ENCODE data around the gene CCDC85C.

CCDC85C gene

DNA sequence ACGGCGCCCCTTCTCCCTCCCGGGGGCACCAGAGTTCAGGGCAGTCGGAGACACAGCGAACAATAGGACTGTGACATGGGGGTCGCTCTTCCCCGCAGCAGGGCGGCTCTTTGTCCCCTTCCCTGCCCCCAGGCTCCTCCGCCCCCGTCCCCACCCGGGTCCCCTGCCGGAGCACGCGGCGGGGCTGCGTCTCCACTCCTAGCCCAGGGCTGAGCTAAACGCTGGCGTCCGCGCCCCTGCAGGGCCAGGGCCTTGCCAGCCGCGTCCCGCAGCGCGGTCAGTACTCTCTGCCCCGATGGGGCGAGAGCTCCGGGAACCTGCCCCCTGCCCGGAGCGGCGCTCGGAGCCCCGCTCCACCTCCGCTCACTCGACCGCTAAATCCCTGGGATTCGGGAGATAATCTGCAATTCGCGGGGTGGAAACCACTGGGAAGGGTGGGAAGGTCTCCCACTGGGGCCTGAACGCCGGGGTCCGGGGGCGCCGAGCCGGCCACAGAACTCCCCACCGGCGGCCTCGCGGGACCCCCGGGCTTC is 825 bp upstream of the CCDC85C start:
- peak; percentile 38 for DNase-seq

DNA sequence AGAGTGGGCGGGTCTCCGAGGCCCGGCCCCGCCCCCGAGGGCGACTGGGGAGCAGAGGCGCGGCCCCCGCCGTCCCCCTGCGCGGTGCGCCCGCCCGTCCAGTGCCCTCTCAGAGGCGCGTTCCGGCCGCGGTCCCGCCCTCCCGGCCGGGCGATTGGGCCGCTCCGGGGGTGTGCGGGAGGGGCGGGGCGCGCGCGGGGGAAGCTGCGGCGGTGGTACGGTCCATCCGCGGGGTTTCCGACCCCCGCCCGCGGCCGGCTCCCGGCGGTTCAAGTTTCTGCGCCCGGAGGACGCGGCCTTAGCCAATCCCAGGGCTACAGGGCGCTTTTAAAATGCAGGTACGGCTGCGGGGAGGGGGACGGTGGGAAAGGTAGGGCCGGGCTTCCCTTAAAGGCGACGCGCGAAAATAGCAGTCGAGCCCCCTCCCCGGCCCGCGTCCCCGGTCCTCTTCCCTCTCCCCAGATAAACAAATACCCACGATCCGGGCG is 315 bp upstream of the CCDC85C start:
- peak; percentile 91 for DNase-seq

DNA sequence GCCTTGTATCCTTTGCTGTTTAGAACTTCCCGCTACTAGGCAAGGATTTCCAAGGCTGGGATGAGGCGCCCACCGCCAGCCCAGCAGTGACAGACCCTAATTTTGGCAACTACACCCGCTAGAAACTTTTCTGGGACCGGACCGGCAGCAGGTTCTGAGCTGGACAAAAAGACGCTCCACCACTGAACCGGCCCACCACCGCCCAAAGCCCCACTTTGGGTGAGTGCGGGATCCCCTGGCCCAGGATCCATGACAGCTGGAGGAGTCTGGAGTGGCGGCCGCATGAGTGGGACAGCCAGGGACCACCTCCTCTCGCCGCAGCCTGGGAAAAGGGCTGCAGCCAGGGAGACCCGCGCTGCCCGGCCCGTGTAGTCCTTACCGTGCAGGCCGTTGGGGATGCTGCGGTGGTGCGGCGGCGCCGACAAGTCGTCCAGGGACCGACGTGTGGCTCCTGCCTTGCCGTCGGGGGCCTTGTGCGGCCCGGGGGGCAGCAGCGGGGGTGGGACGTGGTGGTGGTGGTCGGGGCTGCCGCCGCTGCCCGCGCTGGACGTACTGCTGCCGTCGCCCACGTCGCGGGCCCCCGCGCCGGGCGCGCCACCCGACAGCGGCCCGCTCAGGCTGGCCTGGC is 1.1 kb downstream of the CCDC85C start:
- no peak for DNase-seq

DNA sequence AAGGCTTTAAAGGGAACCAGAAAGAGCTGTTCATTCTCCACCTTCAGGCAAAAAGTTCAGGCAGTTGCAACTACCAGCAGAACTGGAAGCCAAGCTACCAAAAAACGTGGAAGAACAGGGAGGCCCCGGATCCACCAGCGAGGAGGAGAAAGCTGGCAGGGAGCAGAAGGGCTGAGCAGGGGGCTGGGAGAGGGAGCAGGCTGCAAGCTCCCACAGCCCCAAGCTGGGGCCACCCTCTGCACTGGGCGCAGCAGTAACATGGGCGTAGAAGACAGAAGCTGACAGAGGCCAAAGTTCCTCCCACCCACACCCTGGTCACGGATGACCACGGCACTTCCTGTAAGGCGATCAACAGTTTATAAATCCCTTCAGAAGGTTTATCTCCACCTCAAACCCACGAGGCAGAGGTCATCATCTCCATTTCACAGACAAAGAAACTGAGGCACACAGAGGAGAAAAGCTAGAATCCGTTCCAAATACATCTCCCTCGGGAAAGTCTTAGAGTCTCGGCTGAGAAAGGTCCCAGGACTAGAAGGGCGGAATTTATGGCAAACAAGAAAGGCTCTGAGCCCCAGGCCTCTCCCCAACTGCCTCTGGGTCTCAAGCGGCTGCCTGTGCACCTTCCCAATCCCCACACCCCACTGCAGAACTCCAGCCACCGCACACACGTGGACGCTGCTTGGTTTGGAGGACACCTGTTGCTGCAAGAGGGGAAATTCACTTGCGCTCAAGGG is 1.8 kb downstream of the CCDC85C start:
- no peak for DNase-seq

DNA sequence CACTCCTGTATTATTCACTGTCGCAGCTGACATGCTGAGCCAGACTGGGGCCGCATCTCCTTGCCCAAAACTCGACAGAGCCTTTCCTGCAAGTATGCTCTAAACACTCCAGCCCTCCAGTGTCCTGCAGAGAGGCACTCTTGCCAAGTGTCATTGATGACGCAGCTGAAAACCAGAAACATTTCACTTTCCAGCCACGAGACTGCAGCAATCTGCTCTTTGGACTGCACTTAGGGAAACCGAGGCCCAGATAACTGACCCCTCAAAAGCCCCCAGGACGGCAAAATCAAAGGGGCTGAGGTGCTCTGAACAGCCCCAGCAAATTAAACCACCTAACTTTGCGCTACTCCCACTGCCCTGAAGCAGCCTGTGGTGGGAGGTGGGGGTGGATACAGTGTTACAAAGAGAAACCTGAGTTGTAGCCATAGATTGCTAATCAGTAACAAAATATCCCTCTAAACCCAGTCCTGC is 2.6 kb downstream of the CCDC85C start:
- no peak for DNase-seq

DNA sequence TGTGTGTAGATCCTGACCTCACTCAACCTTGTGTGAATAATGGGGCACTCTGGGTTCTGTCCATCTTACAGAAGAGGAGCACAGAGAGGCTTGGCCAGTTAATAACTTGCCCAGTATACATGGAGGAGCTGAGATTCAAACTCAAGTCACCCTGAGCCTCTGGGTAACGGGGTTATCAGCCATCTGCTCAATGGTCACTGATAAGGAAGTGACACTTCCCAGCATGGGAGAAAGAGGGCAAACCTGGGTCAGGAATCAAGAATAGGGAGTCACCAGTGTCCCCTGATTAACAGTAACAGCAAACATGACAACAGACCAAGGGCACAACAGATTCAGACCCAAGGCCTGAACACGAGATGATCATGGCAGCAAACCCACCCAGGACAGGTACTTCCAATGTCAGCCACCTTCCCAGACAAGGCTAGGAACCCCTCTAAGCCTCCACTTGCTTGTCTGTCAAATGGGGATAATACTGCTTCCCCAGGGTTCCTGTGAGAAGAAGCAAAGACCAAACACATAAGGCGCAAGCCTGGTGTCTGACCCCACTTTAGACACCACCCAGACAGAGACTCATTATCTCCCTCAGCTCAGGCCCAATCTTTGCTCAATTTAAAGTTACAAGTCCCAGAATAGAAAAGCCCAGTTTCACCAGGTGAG is 3.6 kb downstream of the CCDC85C start:
- no peak for DNase-seq

DNA sequence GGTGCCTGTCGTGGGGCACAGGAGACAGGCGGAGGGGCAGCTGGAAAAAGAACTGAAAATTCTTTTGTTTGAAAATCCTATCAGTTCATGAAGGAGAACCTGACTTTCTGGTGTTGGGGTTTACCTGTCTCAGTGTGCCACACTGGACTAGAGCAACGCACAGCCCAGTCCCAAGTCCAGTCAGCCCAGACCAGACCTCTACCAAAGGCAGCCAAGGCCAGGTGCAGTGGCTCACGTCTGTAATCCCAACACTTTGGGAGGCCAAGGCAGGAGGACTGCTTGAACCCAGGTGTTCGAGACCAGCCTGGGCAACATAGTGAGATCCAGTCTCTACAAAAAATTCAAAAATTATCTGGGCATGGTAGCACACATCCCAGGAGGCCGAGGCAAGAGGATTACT is 4.6 kb downstream of the CCDC85C start:
- DNase-seq, result no peak

DNA sequence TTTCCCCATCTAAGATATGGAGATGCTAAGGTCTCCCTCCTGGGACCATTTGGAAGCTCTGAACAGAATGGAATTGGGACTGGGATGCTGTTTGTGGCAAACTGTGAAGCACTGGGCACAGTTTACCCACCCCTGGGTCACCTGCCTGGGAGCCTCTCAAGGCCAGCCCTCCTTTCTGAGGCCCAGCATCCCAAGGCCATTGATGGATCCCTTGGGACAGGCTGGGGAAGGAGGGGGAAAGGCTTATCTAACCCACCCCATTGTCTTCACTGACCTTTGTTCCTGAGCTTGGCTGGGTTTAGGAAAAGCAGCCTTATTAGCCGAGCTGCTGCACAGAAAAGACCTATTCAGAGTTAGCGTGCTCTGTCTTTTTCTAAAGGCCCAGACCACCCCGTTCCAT is 5.2 kb downstream of the CCDC85C start:
- DNase-seq, result no peak

DNA sequence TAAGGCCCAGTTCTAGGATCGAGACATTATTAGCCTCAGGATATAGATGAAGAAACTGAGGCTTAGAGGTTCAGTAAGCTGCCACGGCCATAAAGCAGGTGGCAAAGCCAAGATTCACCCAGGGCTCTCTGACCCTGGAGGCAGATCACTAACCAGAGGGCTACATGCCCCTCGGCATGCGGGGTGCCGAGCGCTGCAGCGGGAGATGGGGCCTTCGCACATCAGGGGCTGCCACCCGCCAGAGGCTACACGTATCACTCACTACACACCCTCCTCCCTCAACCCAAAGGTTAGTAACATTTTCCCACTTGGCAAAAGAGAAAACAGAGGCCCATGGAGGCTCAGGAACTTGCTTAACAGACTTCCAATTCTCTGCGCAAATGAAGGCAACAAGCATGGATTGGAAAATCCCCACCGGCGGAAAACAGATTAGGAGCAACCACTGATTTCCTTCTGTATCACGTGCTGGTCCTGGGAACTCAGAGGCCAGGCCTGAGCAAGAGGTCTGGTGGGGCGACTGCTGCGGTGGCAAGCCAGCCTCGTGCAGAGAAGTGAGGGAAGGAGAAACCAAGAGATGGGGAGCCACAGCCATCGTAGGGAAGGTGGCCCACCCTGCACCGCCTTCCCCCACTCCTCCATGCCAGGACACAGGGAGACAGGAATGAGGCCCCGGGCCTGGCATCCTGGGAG is 6.0 kb downstream of the CCDC85C start:
- DNase-seq, result no peak

DNA sequence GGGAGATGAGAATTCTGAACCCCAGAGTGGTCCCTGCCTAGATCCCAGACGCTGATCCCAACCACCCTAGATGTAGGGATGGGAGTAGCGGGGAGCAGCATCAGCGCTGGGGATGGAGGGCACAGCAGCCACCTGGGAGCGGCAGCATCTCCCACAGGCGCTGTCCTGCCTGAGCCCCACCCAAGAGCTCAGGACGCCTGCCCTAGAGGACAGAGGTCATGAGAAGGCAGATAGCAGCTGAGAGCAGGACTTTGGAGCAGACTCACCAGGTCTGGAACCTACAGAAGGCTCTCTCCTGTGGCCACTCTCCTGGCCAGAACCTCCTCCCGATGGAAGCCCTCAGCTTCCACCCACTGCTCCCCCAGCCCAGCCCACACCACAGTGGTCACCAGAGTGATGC is 7.2 kb downstream of the CCDC85C start:
- DNase-seq, result no peak

DNA sequence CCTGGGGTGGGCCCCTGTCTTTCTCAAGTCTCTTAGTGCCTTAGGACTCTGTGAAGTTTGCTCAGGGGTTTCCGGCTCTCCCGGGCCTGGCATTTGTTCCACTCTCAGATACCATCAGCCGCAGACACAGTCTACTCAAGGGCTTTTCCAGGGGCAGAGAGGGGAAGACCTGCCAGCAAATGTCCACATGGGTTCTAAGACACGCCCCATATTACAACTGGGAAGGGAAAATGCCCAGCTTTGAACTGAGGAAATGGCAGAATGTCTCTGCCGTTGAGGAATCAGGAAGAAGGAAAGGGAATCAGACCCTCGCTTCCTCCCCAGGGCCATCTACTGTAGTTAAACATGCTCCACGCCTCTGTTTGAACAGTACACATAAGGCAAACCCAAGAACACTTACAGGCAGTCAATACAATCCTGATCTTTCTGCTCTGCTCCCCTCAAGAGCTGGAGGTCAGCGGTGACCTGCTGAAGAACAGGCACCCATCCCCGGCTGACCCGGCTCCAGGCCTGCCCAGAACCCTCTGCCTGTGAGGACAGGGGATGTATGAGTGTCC is 7.9 kb downstream of the CCDC85C start:
- DNase-seq, result no peak

DNA sequence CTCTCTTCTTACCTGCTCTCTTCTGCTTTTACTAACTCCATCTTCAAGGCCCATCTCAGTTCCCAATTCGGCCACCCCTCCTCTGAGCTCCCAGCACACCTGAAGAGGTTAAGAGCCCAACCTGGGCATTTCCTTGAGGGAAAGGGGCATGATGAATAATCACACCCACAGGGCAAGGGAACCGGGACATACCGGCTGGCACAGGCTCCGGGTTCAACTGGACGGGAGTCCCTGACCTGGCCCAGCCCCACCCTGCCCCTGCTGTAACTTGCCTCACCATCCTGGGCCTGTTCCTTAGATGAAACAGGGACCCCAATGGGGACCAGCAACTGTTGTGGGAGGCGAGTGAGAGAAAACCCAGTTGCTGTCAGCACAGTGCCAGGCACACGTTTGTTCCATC is 8.5 kb downstream of the CCDC85C start:
- DNase-seq, result no peak

DNA sequence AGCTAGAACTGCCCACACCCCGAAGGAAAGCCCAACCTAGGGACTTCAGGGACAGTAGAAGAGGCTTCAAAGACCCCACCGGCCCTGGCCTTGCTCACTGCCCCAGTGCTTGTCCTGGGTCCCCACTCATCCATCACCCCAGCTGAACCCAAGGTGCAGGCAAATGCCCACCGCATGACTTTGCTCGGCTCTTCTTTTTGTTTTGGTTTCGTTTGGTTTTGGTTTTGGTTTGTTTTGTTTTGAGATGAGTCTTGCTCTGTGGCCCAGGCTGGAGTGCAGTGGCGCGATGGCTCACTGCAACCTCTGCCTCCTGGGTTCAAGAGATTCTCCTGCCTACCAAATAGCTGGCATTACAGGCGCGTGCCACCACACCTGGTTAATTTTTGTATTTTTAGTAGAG is 9.0 kb downstream of the CCDC85C start:
- no peak for DNase-seq

DNA sequence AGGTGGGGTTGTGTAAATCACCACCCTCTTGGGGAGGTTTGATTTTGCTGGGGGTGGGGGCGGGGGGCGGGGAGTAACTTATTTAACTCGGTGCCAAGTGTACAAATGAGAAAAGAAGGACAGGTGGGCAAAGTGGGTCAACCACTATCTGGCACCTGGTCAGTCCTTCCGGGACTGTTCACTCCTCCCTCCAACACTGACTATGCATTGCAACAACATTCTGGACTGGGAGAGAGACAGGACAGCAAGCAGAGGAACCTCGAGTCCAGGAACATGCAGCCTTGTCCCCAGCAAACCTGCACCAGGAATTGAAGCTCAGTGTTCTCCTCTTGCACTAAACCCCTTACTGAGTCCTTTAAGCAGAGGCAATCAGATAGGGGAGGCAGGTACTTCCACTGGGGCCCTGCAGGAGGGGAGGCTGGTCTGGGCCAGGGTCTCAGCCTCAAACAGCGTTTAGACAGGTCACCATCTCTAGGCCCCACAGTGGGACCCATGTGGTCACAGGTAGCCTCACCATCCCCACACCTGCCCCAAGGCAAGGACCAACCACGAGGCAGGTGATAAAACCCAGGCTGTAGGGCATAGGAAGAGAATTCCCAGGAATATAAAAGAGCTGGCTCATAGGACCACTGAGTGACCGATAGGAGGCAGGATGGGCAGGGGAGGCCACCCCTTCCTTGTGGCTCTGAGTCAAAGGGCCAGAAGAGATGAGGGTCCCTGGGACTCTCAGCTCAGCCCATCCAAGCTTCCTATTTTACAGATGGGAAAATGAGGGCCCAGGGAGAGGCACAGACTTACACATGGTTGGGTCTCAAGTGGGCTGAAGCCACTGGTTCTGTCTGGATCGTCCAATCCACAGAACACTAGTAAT is 9.8 kb downstream of the CCDC85C start:
- DNase-seq, result no peak

DNA sequence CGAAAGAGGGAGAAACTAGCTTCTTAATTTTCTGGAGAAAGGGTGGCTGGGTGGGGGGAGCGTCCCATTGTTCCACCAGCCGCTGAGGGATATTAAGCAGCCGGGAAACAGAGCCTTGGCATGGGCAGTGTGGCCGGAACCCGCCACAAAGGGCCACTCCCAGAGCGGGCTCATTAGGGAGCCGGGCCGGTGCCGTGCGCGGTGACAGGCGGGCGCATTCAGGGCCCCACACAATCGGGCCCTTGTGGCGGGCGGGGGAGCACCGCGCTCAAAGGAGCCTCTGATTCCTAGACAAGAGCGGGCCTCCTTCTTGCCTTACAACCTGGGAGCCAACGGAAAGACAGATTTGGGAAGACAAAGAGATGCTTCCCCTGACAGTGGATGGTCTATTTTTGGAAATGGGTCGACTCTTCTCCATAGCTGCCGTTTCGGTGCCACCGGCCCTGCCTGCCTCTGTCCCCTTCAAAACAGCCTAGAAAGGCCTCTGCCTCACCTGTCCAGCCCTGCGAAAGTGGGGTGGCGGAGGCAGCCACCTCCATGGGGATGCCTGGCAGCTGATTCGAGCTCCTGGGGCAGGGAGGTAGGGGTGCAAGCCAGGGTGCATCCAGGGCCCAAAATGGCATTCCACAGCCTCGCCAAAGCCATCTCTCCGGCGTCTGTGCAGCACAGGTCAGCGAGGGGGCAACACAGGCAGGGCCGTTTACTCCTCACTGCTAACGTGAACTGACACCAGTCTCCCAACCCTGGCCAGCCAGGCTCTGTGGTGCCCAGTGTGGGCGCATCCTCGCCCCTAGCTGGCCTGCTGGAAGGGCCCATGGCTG is 10.9 kb downstream of the CCDC85C start:
- no peak for DNase-seq

DNA sequence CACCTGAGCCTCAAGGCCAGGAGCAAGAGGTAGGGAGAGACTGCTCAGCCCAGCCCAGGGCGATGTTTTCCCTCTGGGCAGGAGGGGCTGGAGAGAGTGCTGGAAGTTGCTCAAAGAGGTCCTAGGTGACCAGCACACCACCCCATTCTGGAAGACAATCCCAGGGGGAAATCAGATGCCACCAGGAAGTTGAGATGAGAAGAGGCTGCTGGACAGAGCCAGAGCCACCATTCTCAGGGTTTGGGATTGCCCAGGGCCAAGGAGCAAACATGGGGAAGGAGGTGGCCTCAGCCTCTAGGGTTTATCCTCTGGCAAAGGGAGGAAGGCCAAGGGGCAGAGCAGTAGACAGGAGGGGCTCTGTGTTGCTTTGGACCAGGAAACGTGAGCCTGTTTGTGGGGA is 11.6 kb downstream of the CCDC85C start:
- DNase-seq, result no peak

DNA sequence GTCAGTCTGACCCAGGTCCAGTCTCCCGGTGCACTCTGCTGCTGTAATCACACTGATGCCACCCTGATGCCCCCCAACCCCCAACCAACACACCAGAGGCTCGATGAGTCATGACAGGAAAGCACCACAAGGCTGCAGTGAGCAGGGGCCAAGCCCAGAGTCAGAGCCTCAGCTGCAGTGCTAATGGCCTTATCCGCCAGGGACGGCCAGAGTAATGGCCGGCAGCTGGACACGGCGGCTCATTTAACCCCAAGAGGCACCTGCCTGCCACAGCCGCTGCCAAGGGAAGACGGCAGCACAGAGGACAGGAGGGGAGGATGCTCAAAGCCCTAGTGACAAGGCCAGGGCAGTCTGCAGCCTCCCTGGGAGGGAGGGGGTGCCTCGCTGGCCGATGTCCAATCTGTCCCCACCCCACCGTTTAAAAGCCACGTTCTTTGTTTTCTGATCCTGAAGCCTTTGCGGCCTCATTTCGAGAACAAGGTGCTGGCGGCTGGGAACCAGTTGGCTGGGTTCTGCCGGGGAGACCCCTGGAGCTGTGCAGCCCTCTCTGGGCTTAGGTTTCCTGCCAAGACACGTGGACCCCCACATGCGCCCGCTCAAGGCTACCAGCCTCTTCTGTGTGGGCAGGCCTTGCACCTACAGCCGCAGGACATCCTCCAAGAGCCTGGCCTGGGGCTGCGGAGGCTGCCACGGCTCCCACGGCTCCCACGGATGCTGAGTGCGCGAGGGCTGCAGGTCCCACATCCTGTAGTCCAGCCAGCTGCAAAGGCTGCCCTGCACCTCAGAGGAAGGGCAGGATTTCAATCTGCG is 13.1 kb downstream of the CCDC85C start:
- DNase-seq, result peak; percentile 70

DNA sequence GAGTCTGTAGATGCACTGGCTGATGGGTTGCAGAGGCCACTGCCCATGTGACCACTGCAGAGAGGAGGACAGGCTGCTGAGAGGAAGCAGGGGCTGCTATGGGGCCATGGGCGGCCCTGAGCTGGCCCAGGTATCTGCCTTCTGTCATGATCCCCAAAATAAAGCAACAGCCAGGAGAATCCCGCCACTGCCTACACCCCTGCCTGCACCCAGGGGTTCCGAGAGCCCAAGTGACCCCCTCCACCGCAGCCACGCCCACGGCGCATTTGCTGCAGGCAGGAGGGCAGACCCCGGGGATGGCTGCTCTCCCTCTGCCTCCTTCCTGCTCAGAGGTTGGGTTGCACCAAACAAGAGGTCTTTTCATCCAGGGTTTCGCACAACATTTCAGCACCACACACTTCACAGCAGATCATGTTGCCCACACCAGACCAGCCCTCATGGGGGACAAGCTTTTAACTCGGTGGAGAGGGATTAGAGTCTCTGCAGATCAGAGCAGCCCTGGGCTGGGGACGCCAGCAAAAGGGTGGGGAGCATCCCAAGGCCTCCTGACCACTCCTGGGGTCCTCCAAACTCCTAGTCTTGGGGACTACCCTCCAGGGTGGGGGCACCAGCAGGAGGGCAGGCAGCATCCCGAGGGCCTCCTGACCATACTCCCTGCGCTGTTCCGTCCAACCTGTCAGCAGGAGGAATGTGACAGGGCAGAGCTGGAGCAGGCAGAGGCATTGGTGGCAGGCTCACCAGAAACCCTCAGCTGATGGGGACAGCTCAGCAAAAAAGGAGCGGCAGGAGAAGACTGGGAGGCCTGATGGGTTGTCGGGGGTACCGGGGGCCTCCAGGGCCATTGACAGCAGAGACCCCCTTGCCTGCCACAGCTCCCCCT is 14.1 kb downstream of the CCDC85C start:
- DNase-seq, result no peak

DNA sequence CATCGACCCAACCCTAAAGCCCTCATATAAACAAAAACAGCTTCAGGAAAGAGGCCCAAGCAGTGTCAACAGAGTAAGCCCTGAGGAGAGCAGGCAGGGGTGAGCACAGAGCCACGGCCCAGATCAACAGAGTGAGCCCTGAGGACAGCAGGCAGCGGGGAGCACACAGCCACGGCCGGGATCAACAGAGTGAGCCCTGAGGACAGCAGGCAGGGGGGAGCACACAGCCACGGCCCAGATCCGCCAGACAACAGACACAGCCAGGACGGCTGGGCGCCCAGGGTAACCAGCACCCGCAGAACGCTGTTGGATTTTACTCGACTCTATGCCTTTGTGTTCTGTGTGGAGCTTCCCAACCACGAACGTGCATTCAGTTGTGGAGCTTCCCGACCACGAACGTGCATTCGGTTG is 15.0 kb downstream of the CCDC85C start:
- DNase-seq, result no peak

Data from NCI-H226 (cell line).